ENCODE data around the gene DCAF10.
"Not testable (repeated sequence)": the region's sequence is repeated elsewhere in the genome, so short reads cannot be mapped to it uniquely, and the experiment has no call there.

The DCAF10 gene, protein sequence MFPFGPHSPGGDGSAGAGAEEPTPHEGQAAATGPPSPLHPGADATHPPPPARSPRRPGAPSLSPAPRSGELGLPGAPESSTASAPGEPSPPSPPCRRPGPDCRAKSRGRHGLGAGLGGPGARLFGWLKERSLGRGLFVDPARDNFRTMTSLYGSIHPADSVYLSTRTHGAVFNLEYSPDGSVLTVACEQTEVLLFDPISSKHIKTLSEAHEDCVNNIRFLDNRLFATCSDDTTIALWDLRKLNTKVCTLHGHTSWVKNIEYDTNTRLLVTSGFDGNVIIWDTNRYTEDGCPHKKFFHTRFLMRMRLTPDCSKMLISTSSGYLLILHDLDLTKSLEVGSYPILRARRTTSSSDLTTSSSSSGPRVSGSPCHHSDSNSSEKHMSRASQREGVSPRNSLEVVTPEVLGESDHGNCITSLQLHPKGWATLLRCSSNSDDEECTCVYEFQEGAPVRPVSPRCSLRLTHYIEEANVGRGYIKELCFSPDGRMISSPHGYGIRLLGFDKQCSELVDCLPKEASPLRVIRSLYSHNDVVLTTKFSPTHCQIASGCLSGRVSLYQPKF

GRCh38 chr9:37800631-37801286 is at the start of gene DCAF10:
DCAF10 (plus strand) TSS chr9:37800797; CDS start chr9:37800867, 70 bp downstream.
- Histone ChIP-seq H3K27ac (peak within 1 kb of the TSS; percentile 62), H3K27me3 (replicated peaks) (no peaks in the 10 kb centered on the region), H3K4me3 (ENCODE audit: low read depth, low read length) (peak within 1 kb of the TSS; percentile 96), H3K36me3 (replicated peaks) (no peaks in the 10 kb centered on the region)
- TF ChIP-seq, protein P1, sequence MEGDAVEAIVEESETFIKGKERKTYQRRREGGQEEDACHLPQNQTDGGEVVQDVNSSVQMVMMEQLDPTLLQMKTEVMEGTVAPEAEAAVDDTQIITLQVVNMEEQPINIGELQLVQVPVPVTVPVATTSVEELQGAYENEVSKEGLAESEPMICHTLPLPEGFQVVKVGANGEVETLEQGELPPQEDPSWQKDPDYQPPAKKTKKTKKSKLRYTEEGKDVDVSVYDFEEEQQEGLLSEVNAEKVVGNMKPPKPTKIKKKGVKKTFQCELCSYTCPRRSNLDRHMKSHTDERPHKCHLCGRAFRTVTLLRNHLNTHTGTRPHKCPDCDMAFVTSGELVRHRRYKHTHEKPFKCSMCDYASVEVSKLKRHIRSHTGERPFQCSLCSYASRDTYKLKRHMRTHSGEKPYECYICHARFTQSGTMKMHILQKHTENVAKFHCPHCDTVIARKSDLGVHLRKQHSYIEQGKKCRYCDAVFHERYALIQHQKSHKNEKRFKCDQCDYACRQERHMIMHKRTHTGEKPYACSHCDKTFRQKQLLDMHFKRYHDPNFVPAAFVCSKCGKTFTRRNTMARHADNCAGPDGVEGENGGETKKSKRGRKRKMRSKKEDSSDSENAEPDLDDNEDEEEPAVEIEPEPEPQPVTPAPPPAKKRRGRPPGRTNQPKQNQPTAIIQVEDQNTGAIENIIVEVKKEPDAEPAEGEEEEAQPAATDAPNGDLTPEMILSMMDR (IDR thresholded peaks at IDR 0.05; ENCODE audit: low read depth, low read length, missing control alignments) = no peak
- DNase-seq = peak; percentile 73
- in situ Hi-C loops (cut with HindIII; ENCODE audit: low pct_ligation_motif_present, low sequenced_read_pairs) = no loop called here

DNA sequence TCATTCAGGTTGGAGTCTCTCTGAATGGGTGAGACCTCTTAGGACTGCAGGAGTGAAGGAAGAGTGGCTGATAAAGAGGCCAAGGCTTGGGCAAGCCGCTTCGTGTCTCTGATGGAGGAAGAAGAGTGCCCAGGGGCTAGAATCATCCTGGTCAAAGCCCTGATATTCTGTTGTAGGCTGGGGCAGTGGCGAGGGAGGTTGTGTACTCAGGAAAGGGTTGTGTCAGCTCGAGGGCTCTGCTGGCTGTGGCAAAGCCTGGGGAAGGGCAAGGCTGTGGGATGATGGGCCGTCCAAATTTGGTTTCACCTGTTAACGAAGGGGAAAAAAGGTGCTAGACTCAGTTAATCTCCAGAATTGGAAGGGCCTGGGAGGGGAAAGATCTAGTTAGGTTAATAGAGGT is 49.4 kb upstream of the DCAF10 start:
- Histone ChIP-seq H3K27ac (no peak overlapping the region), H3K4me3 (ENCODE audit: low read depth, low read length) (no peak overlapping the region), H3K27me3 (replicated peaks) (no peaks in the 10 kb centered on the region), H3K36me3 (replicated peaks) (no peaks in the 10 kb centered on the region)
- TF ChIP-seq, protein P1 (IDR thresholded peaks at IDR 0.05; ENCODE audit: low read depth, low read length, missing control alignments) = no peak
- in situ Hi-C loops (cut with HindIII; ENCODE audit: low pct_ligation_motif_present, low sequenced_read_pairs) = no loop called here
- no peak for DNase-seq

GRCh38 chr9:37751704-37752103 is 48.9 kb upstream of the DCAF10 start:
- in situ Hi-C loops (cut with HindIII; ENCODE audit: low pct_ligation_motif_present, low sequenced_read_pairs) = not testable (repeated sequence)

DNA sequence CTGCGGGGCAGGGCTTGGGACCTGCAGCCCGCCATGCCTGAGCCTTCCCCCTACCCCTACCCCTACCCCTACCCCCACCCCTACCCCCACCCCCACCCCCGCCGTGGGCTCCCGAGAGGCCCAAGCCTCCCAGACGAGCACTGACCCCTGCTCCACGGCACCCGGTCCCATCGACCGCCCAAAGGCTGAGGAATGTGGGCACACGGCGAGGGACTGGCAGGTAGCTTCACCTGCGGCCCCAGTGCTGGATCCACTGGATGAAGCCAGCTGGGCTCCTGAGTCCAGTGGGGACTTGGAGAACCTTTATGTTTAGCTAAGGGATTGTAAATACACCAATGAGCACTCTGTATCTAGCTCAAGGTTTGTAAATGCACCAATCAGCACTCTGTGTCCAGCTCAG is 48.5 kb upstream of the DCAF10 start:
- in situ Hi-C loops (cut with HindIII; ENCODE audit: low pct_ligation_motif_present, low sequenced_read_pairs); H3K27ac ChIP-seq; DNase-seq; H3K27me3 ChIP-seq (replicated peaks); H3K36me3 ChIP-seq (replicated peaks); H3K4me3 ChIP-seq (ENCODE audit: low read depth, low read length): not testable (repeated sequence)

More at GRCh38 chr9:37751704-37752103, 48.9 kb upstream of the DCAF10 start:
- H3K27me3 ChIP-seq (replicated peaks); H3K27ac ChIP-seq; H3K36me3 ChIP-seq (replicated peaks); H3K4me3 ChIP-seq (ENCODE audit: low read depth, low read length); DNase-seq: not testable (repeated sequence)

DNA sequence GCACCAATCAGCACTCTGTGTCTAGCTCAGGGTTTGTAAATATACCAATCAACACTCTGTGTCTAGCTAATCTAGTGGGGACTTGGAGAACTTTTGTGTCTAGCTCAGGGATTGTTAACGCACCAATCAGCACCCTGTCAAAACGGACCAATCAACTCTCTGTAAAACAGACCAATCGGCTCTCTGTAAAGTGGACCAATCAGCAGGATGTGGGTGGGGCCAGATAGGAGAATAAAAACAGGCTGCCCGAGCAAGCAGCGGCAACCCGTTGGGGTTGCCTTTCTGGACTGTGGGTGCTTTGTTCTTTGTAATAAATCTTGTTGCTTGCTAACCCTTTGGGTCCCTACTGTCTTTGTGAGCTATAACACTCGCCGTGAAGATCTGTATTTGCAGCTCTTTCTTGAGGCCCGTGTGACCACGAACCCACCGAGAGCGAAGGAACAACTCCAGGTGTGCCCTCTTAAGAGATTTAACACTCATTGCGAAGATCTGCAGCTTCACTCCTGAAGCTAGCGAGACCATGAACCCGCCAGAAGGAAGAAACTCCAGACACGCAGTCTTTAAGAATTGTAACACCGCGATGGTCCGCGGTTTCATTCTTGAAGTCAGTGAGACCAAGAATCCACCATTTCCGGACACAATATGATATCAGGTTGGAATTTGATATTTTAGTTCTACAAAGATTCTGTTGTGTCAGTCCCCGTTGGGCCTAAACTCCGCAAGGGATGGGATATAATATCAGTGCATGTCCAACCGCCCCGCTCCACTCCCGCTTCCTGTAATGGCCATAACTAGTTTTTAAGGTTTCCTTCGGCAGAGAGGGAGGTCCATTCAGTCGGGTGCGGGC is 47.7 kb upstream of the DCAF10 start:
- no peak overlapping the region for H3K27ac ChIP-seq
- TF ChIP-seq, protein P1 (IDR thresholded peaks at IDR 0.05; ENCODE audit: low read depth, low read length, missing control alignments) = no peak
- H3K36me3 ChIP-seq (replicated peaks) = no peaks in the 10 kb centered on the region
- H3K4me3 ChIP-seq (ENCODE audit: low read depth, low read length) = peak overlapping the region; percentile 80
- in situ Hi-C loops (cut with HindIII; ENCODE audit: low pct_ligation_motif_present, low sequenced_read_pairs) = no loop called here
- H3K27me3 ChIP-seq (replicated peaks) = no peaks in the 10 kb centered on the region
- DNase-seq = no peak

- H3K27me3 ChIP-seq (replicated peaks) = no peaks in the 10 kb centered on the region
- DNase-seq = peak; percentile 54
- H3K4me3 ChIP-seq (ENCODE audit: low read depth, low read length) = peak within 1 kb of the TSS; percentile 80
- in situ Hi-C loops (cut with HindIII; ENCODE audit: low pct_ligation_motif_present, low sequenced_read_pairs) = no loop called here
- TF ChIP-seq, protein P1 (IDR thresholded peaks at IDR 0.05; ENCODE audit: low read depth, low read length, missing control alignments) = peak; percentile 22
- H3K27ac ChIP-seq = peak within 1 kb of the TSS; percentile 65
- H3K36me3 ChIP-seq (replicated peaks) = no peaks in the 10 kb centered on the region
Observed at GRCh38 chr9:37753489-37754190, 47.0 kb upstream of the DCAF10 start, which contains the start of gene TRMT10B. TRMT10B (plus strand) TSS chr9:37753805; CDS start chr9:37761932, 8,127 bp downstream.
